Lower leg skin (tissue), 4 donors: ENCODE data around the gene SLFN14. TPM values are rescaled to one million over a fixed set of nuclear protein-coding genes. Genes with fewer than 3 reads are reported as not detected.

ENCODE experiments used
- DNase-seq, 2 donors: peaks; one replicate each; pipeline ENCODE4 v3.0.0-alpha.2; 2019; ENCODE audit warnings: low spot score in 2 of 2
- H3K4me3 ChIP-seq: fragments of 200-600 bp; sonication (generic); 2 replicates; pipeline ENCODE4 v1.5.1; 2017; ENCODE audit warnings: mild to moderate bottlenecking, low read depth; ENCODE audit not compliant: poor library complexity, severe bottlenecking
- POLR2A ChIP-seq, 2 donors: fragments of 450-650 bp; IDR thresholded peaks; one replicate each; pipeline ENCODE4 v1.6.1; 2016 to 2017; ENCODE audit warnings: antibody characterized with exemption in 2 of 2, mild to moderate bottlenecking in 1 of 2, moderate library complexity in 1 of 2
- WGBS, 2 donors: methylation state at CpG; one replicate each; pipeline ENCODE4 v1.1.5; 2018; 5-methylcytosine and 5-hydroxymethylcytosine counted together
- intact Hi-C: fragments of 100-400 bp; cut with DNase I; formaldehyde crosslinking; loops from one replicate; pipeline ENCODE4 v1.15.0; 2023; ENCODE audit warnings: low total_unique reads
- total RNA-seq, 4 donors: library from RNA; depleted of rRNA; stranded (reverse); fragments of >200 nt; gene quantifications; one replicate each; pipeline ENCODE4 v1.1.0, GENCODE V29; 2016
- TF ChIP-seq, protein P1 (sequence below), 3 donors: fragments of 450-650 bp; IDR thresholded peaks; one replicate each; pipeline ENCODE4 v1.5.1; 2016; ENCODE audit warnings: antibody characterized with exemption in 3 of 3, mild to moderate bottlenecking in 3 of 3, moderate library complexity in 2 of 3

The SLFN14 gene
- total RNA-seq, 4 donors from 2014 or later: not detected

DNA sequence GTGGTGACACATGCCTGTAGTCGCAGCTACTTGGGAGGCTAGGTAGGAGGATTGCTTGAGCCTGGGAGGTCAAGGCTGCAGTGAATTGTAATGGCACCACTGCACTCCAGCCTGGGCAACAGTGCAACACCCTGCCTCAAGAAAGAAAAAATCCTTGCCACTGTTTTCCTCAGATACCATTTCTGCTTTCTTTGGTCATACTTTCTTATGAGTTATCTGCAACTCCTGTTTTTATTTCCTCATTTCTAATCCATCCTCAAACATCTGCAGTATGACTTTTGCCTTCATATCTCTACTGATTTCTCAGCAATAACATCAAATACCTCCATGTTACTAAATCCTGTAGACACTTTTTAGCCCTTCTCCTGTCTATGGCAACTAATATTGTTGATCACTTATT lies 23.4 kb upstream of the SLFN14 start:
- TF ChIP-seq POLR2A (IDR thresholded peaks at IDR 0.05): no peak
- TF ChIP-seq, protein P1, sequence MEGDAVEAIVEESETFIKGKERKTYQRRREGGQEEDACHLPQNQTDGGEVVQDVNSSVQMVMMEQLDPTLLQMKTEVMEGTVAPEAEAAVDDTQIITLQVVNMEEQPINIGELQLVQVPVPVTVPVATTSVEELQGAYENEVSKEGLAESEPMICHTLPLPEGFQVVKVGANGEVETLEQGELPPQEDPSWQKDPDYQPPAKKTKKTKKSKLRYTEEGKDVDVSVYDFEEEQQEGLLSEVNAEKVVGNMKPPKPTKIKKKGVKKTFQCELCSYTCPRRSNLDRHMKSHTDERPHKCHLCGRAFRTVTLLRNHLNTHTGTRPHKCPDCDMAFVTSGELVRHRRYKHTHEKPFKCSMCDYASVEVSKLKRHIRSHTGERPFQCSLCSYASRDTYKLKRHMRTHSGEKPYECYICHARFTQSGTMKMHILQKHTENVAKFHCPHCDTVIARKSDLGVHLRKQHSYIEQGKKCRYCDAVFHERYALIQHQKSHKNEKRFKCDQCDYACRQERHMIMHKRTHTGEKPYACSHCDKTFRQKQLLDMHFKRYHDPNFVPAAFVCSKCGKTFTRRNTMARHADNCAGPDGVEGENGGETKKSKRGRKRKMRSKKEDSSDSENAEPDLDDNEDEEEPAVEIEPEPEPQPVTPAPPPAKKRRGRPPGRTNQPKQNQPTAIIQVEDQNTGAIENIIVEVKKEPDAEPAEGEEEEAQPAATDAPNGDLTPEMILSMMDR (IDR thresholded peaks at IDR 0.05): no peak
- intact Hi-C loops: no loop called here
- 87 to 97% methylated on average over 1 of the region's 1 CpG for WGBS, 2 donors
- no peak overlapping the region for H3K4me3 ChIP-seq
- no peak for DNase-seq

DNA sequence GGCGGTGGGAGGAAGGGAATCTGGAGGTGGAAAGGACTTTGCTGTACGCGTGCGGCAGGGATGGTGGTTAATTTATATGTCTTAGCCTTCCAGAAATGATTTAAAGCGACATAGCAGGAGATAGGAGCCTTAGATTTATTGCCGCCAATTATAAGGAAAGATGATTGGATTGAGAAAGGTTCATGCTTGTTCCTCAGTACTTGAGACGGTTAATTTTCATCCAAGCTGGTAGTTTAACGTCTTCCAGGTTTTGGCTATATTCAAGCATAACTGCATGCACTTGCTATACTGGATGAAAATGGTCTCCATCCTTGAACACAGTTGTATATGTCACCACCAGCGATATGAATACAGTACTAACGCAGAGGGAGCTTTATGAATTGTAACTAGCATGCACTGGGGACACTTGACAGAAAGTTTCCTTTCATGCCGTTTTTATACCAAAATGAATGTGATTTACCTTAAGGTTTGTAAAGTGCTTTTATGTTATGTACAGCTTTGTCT lies 18.4 kb upstream of the SLFN14 start:
- TF ChIP-seq, protein P1 (IDR thresholded peaks at IDR 0.05): no peak
- TF ChIP-seq POLR2A (IDR thresholded peaks at IDR 0.05): no peak
- intact Hi-C loops: no loop called here
- H3K4me3 ChIP-seq: peak overlapping the region; percentile 67
- no peak for DNase-seq
- 3 to 4% methylated on average over 11 of the region's 11 CpGs for WGBS, 2 donors

DNA sequence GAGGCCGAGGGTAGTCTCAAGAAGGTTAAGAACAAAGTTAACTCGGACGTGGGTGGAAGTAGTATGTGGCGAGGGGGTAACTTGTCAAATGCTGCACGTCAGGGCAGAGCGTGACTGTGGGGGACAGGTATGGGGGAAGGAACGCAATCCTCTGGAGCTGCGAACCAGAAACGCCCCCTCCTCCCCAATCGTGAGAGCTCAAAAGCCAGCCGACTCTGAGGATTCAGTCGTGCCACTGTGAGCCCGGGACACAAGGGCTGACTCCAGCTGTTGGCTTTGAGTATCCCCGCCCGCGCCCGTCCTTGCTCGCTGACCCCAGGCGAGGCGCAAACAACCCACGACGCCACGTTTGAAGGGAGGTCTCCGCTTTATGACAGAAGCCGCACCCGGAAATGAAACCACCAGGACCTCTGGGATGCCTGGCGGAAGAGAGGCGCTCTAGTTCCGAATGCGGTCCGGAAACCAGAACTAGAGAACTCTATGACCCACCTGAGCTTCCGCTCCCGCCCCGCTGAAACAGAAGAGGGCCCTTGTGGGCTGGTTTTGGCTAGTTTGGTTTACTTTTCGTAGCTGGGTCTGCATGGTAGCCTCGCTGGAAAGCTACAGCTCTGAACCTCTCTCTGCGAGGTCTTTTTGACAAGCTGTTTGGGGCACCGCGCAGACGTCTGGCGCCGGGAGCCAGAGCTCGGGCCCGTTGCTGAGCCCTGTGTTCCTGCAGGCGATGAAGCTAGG lies 17.7 kb upstream of the SLFN14 start, which contains the start of gene PEX12:
Gene PEX12 (minus strand): TSS at position 375 of the 732 bp plus-strand sequence. CDS start 550 bp downstream, outside the sequence.
- intact Hi-C loops: no loop called here
- WGBS, 2 donors: 0% methylated on average over 41 to 45 of the region's 45 CpGs
- TF ChIP-seq POLR2A (IDR thresholded peaks at IDR 0.05): peak in 1 of 2 donors; percentile 81
- TF ChIP-seq, protein P1 (IDR thresholded peaks at IDR 0.05): no peak
- peak within 1 kb of the TSS; percentile 67 for H3K4me3 ChIP-seq
- DNase-seq: peak; percentile 90 to 97

DNA sequence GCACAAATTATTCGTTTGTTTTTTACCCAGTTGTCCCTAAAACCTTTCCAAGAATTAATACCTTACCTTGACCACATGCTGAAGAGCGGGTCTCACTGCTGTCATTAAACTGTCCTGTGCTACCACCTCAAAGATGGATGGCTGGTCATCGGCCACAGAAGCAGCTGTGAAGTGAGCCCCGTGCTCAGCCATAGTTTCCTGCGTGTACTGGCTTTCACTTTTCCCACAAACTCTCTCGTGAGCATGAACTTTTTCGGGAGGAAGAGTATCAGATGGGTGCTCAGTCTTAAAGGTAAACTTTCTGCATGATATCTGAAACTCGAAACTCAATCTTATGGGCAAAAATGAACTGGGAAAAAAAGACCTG lies 17.2 kb upstream of the SLFN14 start:
- H3K4me3 ChIP-seq: peak overlapping the region; percentile 67
- WGBS, 2 donors: 1 to 3% methylated on average over 8 of the region's 8 CpGs
- intact Hi-C loops: no loop called here
- no peak for DNase-seq
- TF ChIP-seq POLR2A (IDR thresholded peaks at IDR 0.05): no peak
- TF ChIP-seq, protein P1 (IDR thresholded peaks at IDR 0.05): no peak

DNA sequence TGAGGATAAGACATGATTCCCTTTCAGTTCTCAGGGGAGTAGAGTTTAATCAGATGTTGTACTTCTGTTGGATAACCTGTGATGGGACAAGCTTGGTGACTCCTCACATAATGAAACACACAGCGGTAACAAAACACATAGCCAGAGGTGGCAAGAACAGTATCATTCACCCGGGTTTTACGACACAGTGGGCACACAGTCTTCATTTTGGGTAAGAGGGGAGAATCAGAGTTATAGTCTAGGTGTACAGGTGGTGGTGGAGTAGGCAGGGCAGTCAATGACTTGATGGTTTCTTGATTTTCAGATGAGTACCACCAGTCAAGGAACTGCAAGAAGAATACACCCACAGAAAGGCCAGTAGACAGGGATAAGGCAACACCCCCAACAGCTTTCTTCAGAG lies 15.1 kb upstream of the SLFN14 start:
- no peak overlapping the region for H3K4me3 ChIP-seq
- TF ChIP-seq POLR2A (IDR thresholded peaks at IDR 0.05): no peak
- TF ChIP-seq, protein P1 (IDR thresholded peaks at IDR 0.05): no peak
- intact Hi-C loops: no loop called here
- 77 to 79% methylated on average over 3 of the region's 3 CpGs for WGBS, 2 donors
- DNase-seq: no peak
